OCI-LY1 (cell line): ENCODE results near the gene VCAM1.

Experiments used
- CTCF ChIP-seq: fragments of 200-600 bp; sonication (generic), shearing (Covaris generic); IDR thresholded peaks from 2 replicates; pipeline ENCODE4 v1.5.1; 2017; ENCODE audit warnings: mild to moderate bottlenecking, antibody characterized with exemption, low read length, moderate library complexity, mixed read lengths
- EZH2 ChIP-seq: fragments of 200-600 bp; sonication (generic), shearing (Covaris generic); IDR thresholded peaks from 2 replicates; pipeline ENCODE4 v1.8.0; 2017; ENCODE audit warnings: borderline replicate concordance, mixed run types, mild to moderate bottlenecking, antibody characterized with exemption, low read length, moderate library complexity, mixed read lengths

DNA sequence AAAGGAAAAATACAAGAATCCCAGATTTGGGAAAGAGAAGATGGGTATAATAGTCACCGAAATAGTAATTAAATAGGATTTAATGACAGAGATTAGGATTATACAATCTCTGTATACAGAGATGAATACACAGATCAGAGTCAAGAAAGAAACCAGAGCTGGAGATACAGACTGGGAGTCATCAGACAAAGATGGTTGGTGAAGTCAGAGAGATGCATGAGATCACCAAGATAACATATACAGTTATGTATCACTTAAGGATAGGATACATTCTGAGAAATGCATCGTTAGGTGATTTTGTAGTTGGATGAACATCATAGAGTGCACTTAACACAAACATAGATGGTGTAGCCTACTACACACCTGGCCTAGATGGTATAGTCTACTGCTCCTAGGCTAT, 49.8 kb downstream of the VCAM1 start:
- TF ChIP-seq CTCF: no peak
- TF ChIP-seq EZH2: no peak
